H1 (cell line): ENCODE measurements around the gene ACTG2. TPM values are rescaled to one million over a fixed set of nuclear protein-coding genes. Genes with fewer than 3 reads are reported as not detected.

Experiments
- CTCF ChIA-PET: fragments of 300-600 bp; sonication (Branson Sonifier 250); formaldehyde crosslinking; loops from one replicate; lab custom pipeline; 2021; ENCODE audit not compliant: partially characterized antibody; lab: Charles Lee
- POLR2A ChIA-PET: fragments of 300-600 bp; sonication (Branson Sonifier 250); formaldehyde crosslinking; loops from one replicate; lab custom pipeline; 2021; ENCODE audit warnings: inconsistent platforms; ENCODE audit not compliant: partially characterized antibody; lab: Charles Lee
- DNase-seq, 2 experiments: peaks; one replicate each; pipeline versions ENCODE4 v3.0.0 to v3.0.0-alpha.2; 2010 to 2022; ENCODE audit warnings: low spot score in 2 of 2, low read depth in 1 of 2, mixed read lengths in 1 of 2
- FAIRE-seq: peaks from 2 replicates; lab custom pipeline; 2011; peaks lifted over from hg19 to GRCh38; lab: Jason Lieb, UNC
- H2AFZ ChIP-seq: 2 replicates; pipeline ENCODE4 v1.8.1; 2012; ENCODE audit warnings: low read length, inconsistent platforms
- H2AK5ac ChIP-seq: 2 replicates; pipeline ENCODE4 v1.6.1; 2013; ENCODE audit warnings: low read depth, low read length
- H2BK120ac ChIP-seq: replicated peaks from 2 replicates; pipeline ENCODE3; 2013; ENCODE audit warnings: low read depth, low read length, inconsistent platforms
- H2BK12ac ChIP-seq: 2 replicates; pipeline ENCODE4 v1.6.1; 2013; ENCODE audit warnings: low read depth, low read length
- H2BK15ac ChIP-seq: 2 replicates; pipeline ENCODE4 v1.6.1; 2013; ENCODE audit warnings: low read length
- H2BK20ac ChIP-seq: 2 replicates; pipeline ENCODE4 v1.6.1; 2013; ENCODE audit warnings: low read length
- H2BK5ac ChIP-seq: 2 replicates; pipeline ENCODE4 v1.6.1; 2013; ENCODE audit warnings: low read depth, low read length
- H3K14ac ChIP-seq: 2 replicates; pipeline ENCODE4 v1.6.1; 2013; ENCODE audit warnings: inconsistent platforms; ENCODE audit not compliant: insufficient read length
- H3K18ac ChIP-seq: 2 replicates; pipeline ENCODE4 v1.6.1; 2013; ENCODE audit warnings: low read length; ENCODE audit errors: extremely low read depth
- H3K23ac ChIP-seq: 2 replicates; pipeline ENCODE4 v1.6.1; 2013; ENCODE audit warnings: inconsistent platforms; ENCODE audit not compliant: insufficient read length
- H3K23me2 ChIP-seq: 2 replicates; pipeline ENCODE4 v1.6.1; 2013; ENCODE audit warnings: low read depth, low read length
- H3K27ac ChIP-seq: 2 replicates; pipeline ENCODE4 v1.6.1; 2011; ENCODE audit warnings: low read depth, low read length, inconsistent platforms
- H3K27me3 ChIP-seq, 4 experiments: replicated peaks in 1 of 4; 1 replicate in 1 of 4; 2 replicates in 3 of 4; pipeline versions ENCODE4 v1.6.1 to v1.8.1; 2011 to 2013; ENCODE audit warnings: low read length in 3 of 4, mild to moderate bottlenecking in 3 of 4, inconsistent platforms in 2 of 4, mixed read lengths in 2 of 4, moderate library complexity in 1 of 4; ENCODE audit not compliant: control insufficient read depth in 3 of 4, insufficient read depth in 3 of 4; ENCODE audit errors: extremely low read depth in 1 of 4
- H3K36me3 ChIP-seq, 4 experiments: 2 replicates each; pipeline versions ENCODE4 v1.6.1 to v1.8.1; 2011 to 2013; ENCODE audit warnings: mild to moderate bottlenecking in 4 of 4, low read length in 3 of 4, moderate library complexity in 2 of 4, control low read depth in 1 of 4, inconsistent platforms in 1 of 4; ENCODE audit not compliant: insufficient read depth in 4 of 4, control insufficient read depth in 2 of 4
- H3K4ac ChIP-seq: replicated peaks from 2 replicates; pipeline ENCODE3; 2013; ENCODE audit warnings: low read length, low read depth, mixed read lengths, inconsistent platforms; ENCODE audit not compliant: insufficient read length
- H3K4me1 ChIP-seq, 4 experiments: replicated peaks in 1 of 4; 1 replicate in 1 of 4; 2 replicates in 3 of 4; pipeline versions ENCODE4 v1.6.1 to v1.8.1; 2011 to 2013; ENCODE audit warnings: low read length in 3 of 4, inconsistent platforms in 2 of 4, mixed read lengths in 1 of 4; ENCODE audit not compliant: insufficient read depth in 4 of 4, control insufficient read depth in 3 of 4
- H3K4me2 ChIP-seq, 2 experiments: 2 replicates each; pipeline versions ENCODE4 v1.6.1 to v1.8.1; 2011 to 2013; ENCODE audit warnings: low read depth in 2 of 2, low read length in 2 of 2, control low read depth in 1 of 2, inconsistent platforms in 1 of 2, mild to moderate bottlenecking in 1 of 2; ENCODE audit not compliant: insufficient read depth in 1 of 2
- H3K4me3 ChIP-seq, 4 experiments: fragments of 200-600, 300-600 bp in 1 of 4; sonication (generic), shearing (Covaris generic), sonication (Bioruptor Twin) in 1 of 4; 2 replicates each; pipeline versions ENCODE4 v1.5.1 to v1.8.1; 2011 to 2016; ENCODE audit warnings: low read length in 4 of 4, low read depth in 3 of 4, control low read depth in 2 of 4, inconsistent platforms in 2 of 4, mild to moderate bottlenecking in 2 of 4, mixed read lengths in 1 of 4, moderate library complexity in 1 of 4; ENCODE audit not compliant: insufficient read depth in 2 of 4; ENCODE audit errors: extremely low read depth in 1 of 4
- H3K56ac ChIP-seq: replicated peaks from 2 replicates; pipeline ENCODE3; 2013; ENCODE audit warnings: low read depth, mild to moderate bottlenecking, mixed read lengths, low read length, inconsistent platforms; ENCODE audit not compliant: insufficient read length
- H3K79me1 ChIP-seq: 2 replicates; pipeline ENCODE4 v1.6.1; 2013; ENCODE audit warnings: low read depth, low read length, control low read depth
- H3K79me2 ChIP-seq, 2 experiments: 2 replicates each; pipeline versions ENCODE4 v1.6.1 to v1.8.1; 2012 to 2013; ENCODE audit warnings: low read length in 2 of 2, mild to moderate bottlenecking in 2 of 2, inconsistent platforms in 1 of 2; ENCODE audit not compliant: insufficient read depth in 2 of 2, control insufficient read depth in 1 of 2
- H3K9ac ChIP-seq, 4 experiments: replicated peaks in 1 of 4; 1 replicate in 1 of 4; 2 replicates in 3 of 4; pipeline versions ENCODE4 v1.6.1 to v1.8.1; 2011 to 2013; ENCODE audit warnings: low read depth in 3 of 4, low read length in 3 of 4, control low read depth in 2 of 4, mild to moderate bottlenecking in 2 of 4, moderate library complexity in 2 of 4, inconsistent platforms in 1 of 4; ENCODE audit errors: extremely low read depth in 1 of 4
- H3K9me3 ChIP-seq, 2 experiments: 2 replicates each; pipeline versions ENCODE4 v1.6.1 to v1.8.1; 2012 to 2013; ENCODE audit warnings: mild to moderate bottlenecking in 2 of 2, moderate library complexity in 2 of 2, control low read depth in 1 of 2, inconsistent platforms in 1 of 2, low read depth in 1 of 2, low read length in 1 of 2, mixed read lengths in 1 of 2; ENCODE audit not compliant: insufficient read depth in 2 of 2
- H4K20me1 ChIP-seq, 2 experiments: replicated peaks in 1 of 2; 2 replicates each; pipeline versions ENCODE3 to v1.8.1; 2011 to 2013; ENCODE audit warnings: inconsistent platforms in 2 of 2, low read length in 2 of 2, mild to moderate bottlenecking in 1 of 2; ENCODE audit not compliant: insufficient read depth in 2 of 2, control insufficient read depth in 1 of 2
- H4K5ac ChIP-seq: 2 replicates; pipeline ENCODE4 v1.6.1; 2013; ENCODE audit warnings: low read length, low read depth, mixed read lengths, inconsistent platforms; ENCODE audit not compliant: insufficient read length
- H4K8ac ChIP-seq: 2 replicates; pipeline ENCODE4 v1.8.0; 2013; ENCODE audit warnings: mild to moderate bottlenecking, moderate library complexity, low read length, inconsistent platforms; ENCODE audit not compliant: insufficient read depth; ENCODE audit errors: extremely low read depth
- H4K91ac ChIP-seq: replicated peaks from 2 replicates; pipeline ENCODE3; 2013; ENCODE audit warnings: low read length, mixed read lengths, inconsistent platforms; ENCODE audit not compliant: insufficient read length
- CHD1 ChIP-seq: IDR thresholded peaks from 2 replicates; pipeline ENCODE4 v1.6.1; 2012; ENCODE audit warnings: low read depth, low read length, improper control_type of control experiment
- JUND ChIP-seq: IDR thresholded peaks from 2 replicates; pipeline ENCODE4 v1.6.1; 2011; ENCODE audit warnings: mild to moderate bottlenecking, improper control_type of control experiment, low read length
- WGBS, 2 experiments: shearing (Covaris generic) in 1 of 2; methylation state at CpG; one replicate each; pipeline versions ENCODE4 v1.1.6 to v1.1.7; 2013 to 2015; ENCODE audit warnings: low lambda C conversion rate in 2 of 2, mixed read lengths in 2 of 2, inconsistent platforms in 1 of 2, low coverage in 1 of 2, missing lambda C conversion rate in 1 of 2; ENCODE audit not compliant: insufficient replicate concordance in 2 of 2, insufficient coverage in 1 of 2, insufficient read length in 1 of 2; ENCODE audit errors: extremely low coverage in 1 of 2, missing lambda C conversion rate in 1 of 2; 5-methylcytosine and 5-hydroxymethylcytosine counted together
- polyA plus RNA-seq, 7 experiments: library from polyadenylated mRNA; depleted of rRNA in 3 of 7; stranded (reverse) in 5 of 7; unstranded in 2 of 7; fragments of >200 nt in 5 of 7; fragments of 200-250 nt in 2 of 7; gene quantifications; 1 replicate in 5 of 7; 2 replicates in 1 of 7; 4 replicates in 1 of 7; pipeline versions ENCODE4 v1.2.1 to v1.2.3, GENCODE V29; 2011 to 2013; ENCODE audit warnings: missing spikeins in 2 of 7, mixed read lengths in 2 of 7
- total RNA-seq: library from RNA; stranded (reverse); fragmentation: NEBNext Ultra II Directional; extraction: Animal tissue kit (Norgen Biotek cat#: 25700); gene quantifications from 2 replicates; pipeline ENCODE4 v1.2.1, GENCODE V29; 2021
- TF ChIP-seq, protein P1 (sequence below): IDR thresholded peaks from 2 replicates; pipeline ENCODE4 v1.6.1; 2011; ENCODE audit warnings: low read depth, mild to moderate bottlenecking, low read length; ENCODE audit not compliant: insufficient read depth
- TF ChIP-seq, protein P2 (sequence below), 3 experiments: IDR thresholded peaks; 1 replicate in 2 of 3; 2 replicates in 1 of 3; pipeline versions ENCODE4 v1.5.1 to v1.6.1; 2011; ENCODE audit warnings: low read length in 3 of 3, mild to moderate bottlenecking in 3 of 3, inconsistent platforms in 2 of 3, low read depth in 1 of 3, moderate library complexity in 1 of 3; ENCODE audit not compliant: insufficient read depth in 1 of 3; ENCODE audit errors: control extremely low read depth in 1 of 3

The ACTG2 gene
- total and polyA plus RNA-seq, 2 of the 8 experiments (the other 6 are each of a cell fraction or from before 2014, with no cell fraction given) = 6.2 to 13.7 TPM

DNA sequence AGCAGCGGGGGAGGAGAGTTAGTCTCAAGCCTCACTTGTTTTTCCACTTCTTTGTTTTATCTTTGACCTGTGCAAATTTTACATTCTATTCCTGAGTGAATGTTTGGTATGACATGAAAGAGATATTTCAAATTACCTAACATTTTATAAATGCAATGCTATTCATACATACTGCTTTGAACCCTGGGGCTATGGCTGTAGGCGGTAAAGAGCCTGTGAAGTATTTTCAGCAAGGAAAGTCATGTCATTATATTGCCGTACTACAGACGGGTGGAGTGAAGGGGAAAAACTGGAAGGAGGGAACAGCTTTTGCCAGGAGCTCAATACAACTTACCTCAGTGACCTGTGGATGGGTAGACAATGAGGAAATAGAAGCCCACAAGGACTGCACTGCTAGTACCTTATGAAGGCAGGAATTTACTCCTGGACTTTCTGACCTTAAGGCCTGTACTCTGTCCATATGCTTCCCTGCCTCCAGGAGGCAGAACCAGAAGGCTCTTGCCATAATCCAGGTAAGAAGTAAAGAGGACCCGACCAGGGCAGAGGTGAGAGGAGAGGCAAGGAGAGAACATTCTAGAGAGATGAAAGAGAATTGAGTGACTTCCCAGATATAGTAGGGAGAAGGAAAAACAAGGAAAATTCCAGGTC lies 63.5 kb downstream of the ACTG2 start:
- Histone ChIP-seq H3K79me1 (no peaks in the 10 kb centered on the region; the same call in 1 of the 2 replicates), H3K27me3 (no peaks in the 10 kb centered on the region), H2BK5ac (no peak overlapping the region), H4K8ac (no peak overlapping the region), H2BK20ac (no peak overlapping the region), H3K23ac (no peak overlapping the region), H4K5ac (no peak overlapping the region), H3K18ac (no peak overlapping the region), H2BK15ac (no peak overlapping the region), H3K79me2 (no peaks in the 10 kb centered on the region), H3K23me2 (no peaks in the 10 kb centered on the region), H2BK120ac (no peak overlapping the region), H3K9me3 (no peaks in the 10 kb centered on the region), H3K4me1 (no peaks in the 10 kb centered on the region), H3K4me2 (no peak overlapping the region), H3K14ac (no peak overlapping the region), H3K4ac (no peak overlapping the region), H4K91ac (no peak overlapping the region), H3K4me3 (no peak overlapping the region), H2AK5ac (no peak overlapping the region), H2BK12ac (no peak overlapping the region), H3K56ac (no peak overlapping the region), H4K20me1 (peaks cover 3 to 7% of the 10 kb centered on the region in 2 experiments), H3K36me3 (peaks cover 15 to 55% (median 33%) of the 10 kb centered on the region in 4 experiments), H3K27ac (no peak overlapping the region), H2AFZ (no peak overlapping the region), H3K9ac (no peak overlapping the region)
- no peak for TF ChIP-seq CHD1
- TF ChIP-seq JUND = no peak
- TF ChIP-seq, protein P1, sequence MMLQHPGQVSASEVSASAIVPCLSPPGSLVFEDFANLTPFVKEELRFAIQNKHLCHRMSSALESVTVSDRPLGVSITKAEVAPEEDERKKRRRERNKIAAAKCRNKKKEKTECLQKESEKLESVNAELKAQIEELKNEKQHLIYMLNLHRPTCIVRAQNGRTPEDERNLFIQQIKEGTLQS = no peak
- TF ChIP-seq, protein P2, sequence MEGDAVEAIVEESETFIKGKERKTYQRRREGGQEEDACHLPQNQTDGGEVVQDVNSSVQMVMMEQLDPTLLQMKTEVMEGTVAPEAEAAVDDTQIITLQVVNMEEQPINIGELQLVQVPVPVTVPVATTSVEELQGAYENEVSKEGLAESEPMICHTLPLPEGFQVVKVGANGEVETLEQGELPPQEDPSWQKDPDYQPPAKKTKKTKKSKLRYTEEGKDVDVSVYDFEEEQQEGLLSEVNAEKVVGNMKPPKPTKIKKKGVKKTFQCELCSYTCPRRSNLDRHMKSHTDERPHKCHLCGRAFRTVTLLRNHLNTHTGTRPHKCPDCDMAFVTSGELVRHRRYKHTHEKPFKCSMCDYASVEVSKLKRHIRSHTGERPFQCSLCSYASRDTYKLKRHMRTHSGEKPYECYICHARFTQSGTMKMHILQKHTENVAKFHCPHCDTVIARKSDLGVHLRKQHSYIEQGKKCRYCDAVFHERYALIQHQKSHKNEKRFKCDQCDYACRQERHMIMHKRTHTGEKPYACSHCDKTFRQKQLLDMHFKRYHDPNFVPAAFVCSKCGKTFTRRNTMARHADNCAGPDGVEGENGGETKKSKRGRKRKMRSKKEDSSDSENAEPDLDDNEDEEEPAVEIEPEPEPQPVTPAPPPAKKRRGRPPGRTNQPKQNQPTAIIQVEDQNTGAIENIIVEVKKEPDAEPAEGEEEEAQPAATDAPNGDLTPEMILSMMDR (IDR thresholded peaks at IDR 0.05; ENCODE audit: control extremely low read depth in 1 of 3, insufficient read depth in 1 of 3, low read depth in 1 of 3, low read length in 3 of 3) = peak in 1 of 3 experiments; percentile 8; a peak in 1 of 4 replicates
- ChIA-PET POLR2A (interaction anchor here (1.1 to 2.1 kb wide), 2 partner anchors 12 to 13 kb away, joined by 3 to 10 read pairs; no protein-coding TSS in a partner anchor), CTCF (interaction anchor here (0.7 to 3.1 kb wide), 8 partner anchors 11 to 208 kb away, joined by 3 to 14 read pairs (median 3); no protein-coding TSS in a partner anchor)
- 83% methylated on average over 5 of the region's 5 CpGs; no CpG with 5 or more reads in 1 of the 2 experiments for WGBS, 2 experiments
- no peak for FAIRE-seq
- DNase-seq = no peak
